ENCODE data around the gene RAI2. TPM values are rescaled to one million over a fixed set of nuclear protein-coding genes. Genes with fewer than 3 reads are reported as not detected.

Gene RAI2
- total RNA-seq, 4 donors from 2014 or later, result 24.4 to 35.3 (median 29.5) TPM

GRCh38 chrX:17826609-17827496 is 34.2 kb downstream of the RAI2 start:
- Histone ChIP-seq H3K36me3 (no peaks in the 10 kb centered on the region), H3K9me3 (no peaks in the 10 kb centered on the region), H3K4me3 (no peak overlapping the region), H3K4me1 (peaks cover 8 to 27% (median 20%) of the 10 kb centered on the region in 4 donors), H3K27ac (replicated peaks in 1 of 4) (no peak overlapping the region), H3K27me3 (peaks cover 0 to 5% (median 0%) of the 10 kb centered on the region in 4 donors)
- intact Hi-C loops (cut with DNase I), result no loop called here
- 73% methylated on average over 5 of the region's 5 CpGs for WGBS
- TF ChIP-seq EP300 (IDR thresholded peaks at IDR 0.05) (no peak), POLR2AphosphoS5 (IDR thresholded peaks at IDR 0.05) (no peak), POLR2A (IDR thresholded peaks at IDR 0.05; ENCODE audit: low read depth) (no peak)
- TF ChIP-seq, protein P1, sequence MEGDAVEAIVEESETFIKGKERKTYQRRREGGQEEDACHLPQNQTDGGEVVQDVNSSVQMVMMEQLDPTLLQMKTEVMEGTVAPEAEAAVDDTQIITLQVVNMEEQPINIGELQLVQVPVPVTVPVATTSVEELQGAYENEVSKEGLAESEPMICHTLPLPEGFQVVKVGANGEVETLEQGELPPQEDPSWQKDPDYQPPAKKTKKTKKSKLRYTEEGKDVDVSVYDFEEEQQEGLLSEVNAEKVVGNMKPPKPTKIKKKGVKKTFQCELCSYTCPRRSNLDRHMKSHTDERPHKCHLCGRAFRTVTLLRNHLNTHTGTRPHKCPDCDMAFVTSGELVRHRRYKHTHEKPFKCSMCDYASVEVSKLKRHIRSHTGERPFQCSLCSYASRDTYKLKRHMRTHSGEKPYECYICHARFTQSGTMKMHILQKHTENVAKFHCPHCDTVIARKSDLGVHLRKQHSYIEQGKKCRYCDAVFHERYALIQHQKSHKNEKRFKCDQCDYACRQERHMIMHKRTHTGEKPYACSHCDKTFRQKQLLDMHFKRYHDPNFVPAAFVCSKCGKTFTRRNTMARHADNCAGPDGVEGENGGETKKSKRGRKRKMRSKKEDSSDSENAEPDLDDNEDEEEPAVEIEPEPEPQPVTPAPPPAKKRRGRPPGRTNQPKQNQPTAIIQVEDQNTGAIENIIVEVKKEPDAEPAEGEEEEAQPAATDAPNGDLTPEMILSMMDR (IDR thresholded peaks at IDR 0.05), result no peak
- no peak for DNase-seq (ENCODE audit: extremely low spot score)

DNA sequence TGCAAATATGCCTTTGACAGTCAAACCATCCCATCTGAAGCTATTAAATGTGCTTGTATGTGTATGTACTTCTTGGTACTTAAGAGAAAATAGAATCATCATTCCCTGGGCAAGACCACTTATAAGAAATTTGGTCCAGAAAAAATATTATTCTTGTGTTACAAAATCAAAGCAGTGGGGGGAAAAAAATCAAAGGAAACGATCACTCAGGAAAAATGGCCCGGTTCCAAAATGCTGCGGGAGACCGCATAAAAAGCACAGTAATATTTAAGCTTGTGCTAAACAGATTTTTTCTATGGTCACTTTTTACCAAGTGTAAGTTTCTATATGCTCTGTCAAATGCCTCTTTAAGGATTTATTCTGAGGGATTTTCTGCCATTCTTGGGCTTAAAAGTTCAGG is 36.1 kb downstream of the RAI2 start:
- no peak overlapping the region for H3K4me3 ChIP-seq
- peaks cover 8 to 15% (median 13%) of the 10 kb centered on the region in 4 donors for H3K4me1 ChIP-seq
- no peak for DNase-seq (ENCODE audit: extremely low spot score)
- intact Hi-C loops (cut with DNase I), result no loop called here
- H3K9me3 ChIP-seq, result no peaks in the 10 kb centered on the region
- TF ChIP-seq POLR2A (IDR thresholded peaks at IDR 0.05; ENCODE audit: low read depth) (no peak), EP300 (IDR thresholded peaks at IDR 0.05) (no peak), POLR2AphosphoS5 (IDR thresholded peaks at IDR 0.05) (no peak)
- TF ChIP-seq, protein P1 (IDR thresholded peaks at IDR 0.05), result no peak
- no peaks in the 10 kb centered on the region for H3K36me3 ChIP-seq
- 59% methylated on average over 4 of the region's 4 CpGs for WGBS
- H3K27ac ChIP-seq (replicated peaks in 1 of 4), result no peak overlapping the region
- H3K27me3 ChIP-seq, result peaks cover 0 to 5% (median 0%) of the 10 kb centered on the region in 4 donors

GRCh38 chrX:17822351-17822750 is 38.7 kb downstream of the RAI2 start:
- Histone ChIP-seq H3K9me3 (no peaks in the 10 kb centered on the region), H3K4me1 (peaks cover 10 to 19% (median 15%) of the 10 kb centered on the region in 4 donors), H3K27ac (replicated peaks in 1 of 4) (no peak overlapping the region), H3K4me3 (no peak overlapping the region), H3K36me3 (no peaks in the 10 kb centered on the region), H3K27me3 (no peaks in the 10 kb centered on the region)
- no peak for DNase-seq (ENCODE audit: extremely low spot score)
- TF ChIP-seq POLR2AphosphoS5 (IDR thresholded peaks at IDR 0.05) (no peak), EP300 (IDR thresholded peaks at IDR 0.05) (no peak), POLR2A (IDR thresholded peaks at IDR 0.05; ENCODE audit: low read depth) (no peak)
- TF ChIP-seq, protein P1 (IDR thresholded peaks at IDR 0.05), result no peak
- 56% methylated on average over 2 of the region's 2 CpGs for WGBS
- intact Hi-C loops (cut with DNase I), result no loop called here

- Histone ChIP-seq H3K27me3 (no peaks in the 10 kb centered on the region), H3K4me3 (no peak overlapping the region), H3K36me3 (no peaks in the 10 kb centered on the region), H3K4me1 (peaks cover 11 to 23% (median 17%) of the 10 kb centered on the region in 4 donors), H3K27ac (replicated peaks in 1 of 4) (no peak overlapping the region), H3K9me3 (no peaks in the 10 kb centered on the region)
- intact Hi-C loops (cut with DNase I), result no loop called here
- TF ChIP-seq POLR2A (IDR thresholded peaks at IDR 0.05; ENCODE audit: low read depth) (no peak), EP300 (IDR thresholded peaks at IDR 0.05) (no peak), POLR2AphosphoS5 (IDR thresholded peaks at IDR 0.05) (no peak)
- TF ChIP-seq, protein P1 (IDR thresholded peaks at IDR 0.05), result no peak
- 18% methylated on average over 2 of the region's 3 CpGs for WGBS
- DNase-seq (ENCODE audit: extremely low spot score), result no peak
Measured at GRCh38 chrX:17820100-17820499, 41.0 kb downstream of the RAI2 start.
